ENCODE measurements around the gene PDE9A.
A peak's percentile ranks its signal among the peaks of the same experiment; 100 is the strongest.

Gene PDE9A

GRCh38 chr21:42650441-42651421 is 2.7 kb upstream of the PDE9A start:
- Histone ChIP-seq H3K27me3 (ENCODE audit: insufficient read depth, low read length) (no peaks in the 10 kb centered on the region), H3K36me3 (ENCODE audit: insufficient read depth, low read length) (no peaks in the 10 kb centered on the region), H3K4me3 (ENCODE audit: low read length) (no peak overlapping the region), H2AFZ (ENCODE audit: low read depth, low read length) (no peak overlapping the region), H3K9me3 (ENCODE audit: low read length) (no peaks in the 10 kb centered on the region), H3K4me1 (ENCODE audit: insufficient read depth, low read length) (peaks cover 21% of the 10 kb centered on the region)

- H3K36me3 ChIP-seq (ENCODE audit: insufficient read depth, low read length): no peaks in the 10 kb centered on the region
- no peaks in the 10 kb centered on the region for H3K9me3 ChIP-seq (ENCODE audit: low read length)
- H3K4me1 ChIP-seq (ENCODE audit: insufficient read depth, low read length): peaks cover 26% of the 10 kb centered on the region
- H3K4me3 ChIP-seq (ENCODE audit: low read length): no peak overlapping the region
- H3K27me3 ChIP-seq (ENCODE audit: insufficient read depth, low read length): no peaks in the 10 kb centered on the region
- no peak overlapping the region for H2AFZ ChIP-seq (ENCODE audit: low read depth, low read length)
These were observed 1.7 kb upstream of the PDE9A start for GRCh38 chr21:42651515-42652401.

- Histone ChIP-seq H3K27me3 (ENCODE audit: insufficient read depth, low read length) (no peaks in the 10 kb centered on the region), H3K36me3 (ENCODE audit: insufficient read depth, low read length) (no peaks in the 10 kb centered on the region), H2AFZ (ENCODE audit: low read depth, low read length) (peak overlapping the region; percentile 76), H3K4me3 (ENCODE audit: low read length) (peak overlapping the region; percentile 50), H3K9me3 (ENCODE audit: low read length) (no peaks in the 10 kb centered on the region), H3K4me1 (ENCODE audit: insufficient read depth, low read length) (peaks cover 26% of the 10 kb centered on the region)
These were observed 742 bp upstream of the PDE9A start for GRCh38 chr21:42652527-42653230.

- Histone ChIP-seq H2AFZ (ENCODE audit: low read depth, low read length) (no peak overlapping the region), H3K4me3 (ENCODE audit: low read length) (peak overlapping the region; percentile 59), H3K27me3 (ENCODE audit: insufficient read depth, low read length) (no peaks in the 10 kb centered on the region), H3K36me3 (ENCODE audit: insufficient read depth, low read length) (no peaks in the 10 kb centered on the region), H3K9me3 (ENCODE audit: low read length) (no peaks in the 10 kb centered on the region), H3K4me1 (ENCODE audit: insufficient read depth, low read length) (peaks cover 26% of the 10 kb centered on the region)
These were observed 925 bp downstream of the PDE9A start for GRCh38 chr21:42654179-42654912.

GRCh38 chr21:42654913-42655795 is 1.7 kb downstream of the PDE9A start:
- Histone ChIP-seq H3K9me3 (ENCODE audit: low read length) (no peaks in the 10 kb centered on the region), H3K27me3 (ENCODE audit: insufficient read depth, low read length) (no peaks in the 10 kb centered on the region), H3K4me1 (ENCODE audit: insufficient read depth, low read length) (peaks cover 26% of the 10 kb centered on the region), H2AFZ (ENCODE audit: low read depth, low read length) (no peak overlapping the region), H3K4me3 (ENCODE audit: low read length) (peak overlapping the region; percentile 59), H3K36me3 (ENCODE audit: insufficient read depth, low read length) (no peaks in the 10 kb centered on the region)

- Histone ChIP-seq H3K9me3 (ENCODE audit: low read length) (no peaks in the 10 kb centered on the region), H3K27me3 (ENCODE audit: insufficient read depth, low read length) (no peaks in the 10 kb centered on the region), H3K4me3 (ENCODE audit: low read length) (no peak overlapping the region), H3K36me3 (ENCODE audit: insufficient read depth, low read length) (no peaks in the 10 kb centered on the region), H2AFZ (ENCODE audit: low read depth, low read length) (no peak overlapping the region), H3K4me1 (ENCODE audit: insufficient read depth, low read length) (peaks cover 26% of the 10 kb centered on the region)
These were observed 2.7 kb downstream of the PDE9A start for GRCh38 chr21:42655796-42656770.

- H2AFZ ChIP-seq (ENCODE audit: low read depth, low read length): no peak overlapping the region
- no peaks in the 10 kb centered on the region for H3K36me3 ChIP-seq (ENCODE audit: insufficient read depth, low read length)
- H3K4me1 ChIP-seq (ENCODE audit: insufficient read depth, low read length): peaks cover 26% of the 10 kb centered on the region
- H3K4me3 ChIP-seq (ENCODE audit: low read length): no peak overlapping the region
- no peaks in the 10 kb centered on the region for H3K27me3 ChIP-seq (ENCODE audit: insufficient read depth, low read length)
- H3K9me3 ChIP-seq (ENCODE audit: low read length): no peaks in the 10 kb centered on the region
These were observed 3.5 kb downstream of the PDE9A start for GRCh38 chr21:42656872-42657271.

- H3K4me1 ChIP-seq (ENCODE audit: insufficient read depth, low read length): peaks cover 22% of the 10 kb centered on the region
- no peaks in the 10 kb centered on the region for H3K36me3 ChIP-seq (ENCODE audit: insufficient read depth, low read length)
- no peak overlapping the region for H2AFZ ChIP-seq (ENCODE audit: low read depth, low read length)
- H3K27me3 ChIP-seq (ENCODE audit: insufficient read depth, low read length): no peaks in the 10 kb centered on the region
- H3K9me3 ChIP-seq (ENCODE audit: low read length): no peaks in the 10 kb centered on the region
- H3K4me3 ChIP-seq (ENCODE audit: low read length): no peak overlapping the region
These were observed 4.4 kb downstream of the PDE9A start for GRCh38 chr21:42657676-42658319.

GRCh38 chr21:42658320-42659105 is 5.1 kb downstream of the PDE9A start:
- Histone ChIP-seq H3K9me3 (ENCODE audit: low read length) (no peaks in the 10 kb centered on the region), H3K4me3 (ENCODE audit: low read length) (no peak overlapping the region), H3K4me1 (ENCODE audit: insufficient read depth, low read length) (peaks cover 18% of the 10 kb centered on the region), H3K27me3 (ENCODE audit: insufficient read depth, low read length) (no peaks in the 10 kb centered on the region), H3K36me3 (ENCODE audit: insufficient read depth, low read length) (no peaks in the 10 kb centered on the region), H2AFZ (ENCODE audit: low read depth, low read length) (no peak overlapping the region)

All from neuron (in vitro differentiated cells).